ENCODE data around the gene CDC23. TPM values are rescaled to one million over a fixed set of nuclear protein-coding genes. Genes with fewer than 3 reads are reported as not detected.

The CDC23 gene
- total and polyA plus RNA-seq, 7 donors, result 7.2 to 15.0 (median 13.4) TPM

DNA sequence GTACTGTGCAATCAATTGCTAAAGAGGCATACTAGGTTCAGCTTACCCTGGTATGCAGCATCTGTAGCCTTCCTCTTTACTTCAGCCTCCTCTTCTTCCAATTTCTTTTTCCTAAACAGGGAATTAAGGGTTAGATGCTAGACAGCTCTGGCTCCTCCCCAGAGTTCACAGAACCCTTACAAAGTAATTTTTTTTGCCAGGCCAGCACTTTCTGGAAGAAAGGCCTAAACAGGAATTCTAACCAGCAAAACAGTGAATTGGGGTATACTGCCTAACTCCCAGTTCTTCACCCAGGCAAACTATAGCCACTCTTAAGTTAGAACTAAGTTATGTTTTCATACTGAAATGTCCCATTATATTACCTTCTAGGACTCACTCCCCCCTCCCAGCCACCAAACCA lies 42.8 kb downstream of the CDC23 start:
- no peak for DNase-seq
- Histone ChIP-seq H3K36me3 (ENCODE audit: insufficient read depth in 1 of 2, low read depth in 1 of 2) (peaks cover 26 to 100% of the 10 kb centered on the region in 2 donors), H3K27ac (no peak overlapping the region), H3K27me3 (ENCODE audit: insufficient read depth in 3 of 3, low read length in 2 of 3) (no peaks in the 10 kb centered on the region), H3K9me3 (no peaks in the 10 kb centered on the region), H3K4me3 (no peak overlapping the region), H3K4me1 (no peaks in the 10 kb centered on the region)
- TF ChIP-seq, protein P1, sequence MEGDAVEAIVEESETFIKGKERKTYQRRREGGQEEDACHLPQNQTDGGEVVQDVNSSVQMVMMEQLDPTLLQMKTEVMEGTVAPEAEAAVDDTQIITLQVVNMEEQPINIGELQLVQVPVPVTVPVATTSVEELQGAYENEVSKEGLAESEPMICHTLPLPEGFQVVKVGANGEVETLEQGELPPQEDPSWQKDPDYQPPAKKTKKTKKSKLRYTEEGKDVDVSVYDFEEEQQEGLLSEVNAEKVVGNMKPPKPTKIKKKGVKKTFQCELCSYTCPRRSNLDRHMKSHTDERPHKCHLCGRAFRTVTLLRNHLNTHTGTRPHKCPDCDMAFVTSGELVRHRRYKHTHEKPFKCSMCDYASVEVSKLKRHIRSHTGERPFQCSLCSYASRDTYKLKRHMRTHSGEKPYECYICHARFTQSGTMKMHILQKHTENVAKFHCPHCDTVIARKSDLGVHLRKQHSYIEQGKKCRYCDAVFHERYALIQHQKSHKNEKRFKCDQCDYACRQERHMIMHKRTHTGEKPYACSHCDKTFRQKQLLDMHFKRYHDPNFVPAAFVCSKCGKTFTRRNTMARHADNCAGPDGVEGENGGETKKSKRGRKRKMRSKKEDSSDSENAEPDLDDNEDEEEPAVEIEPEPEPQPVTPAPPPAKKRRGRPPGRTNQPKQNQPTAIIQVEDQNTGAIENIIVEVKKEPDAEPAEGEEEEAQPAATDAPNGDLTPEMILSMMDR (IDR thresholded peaks at IDR 0.05), result no peak
- intact Hi-C loops (cut with DNase I), result no loop called here
- no peak for ATAC-seq

DNA sequence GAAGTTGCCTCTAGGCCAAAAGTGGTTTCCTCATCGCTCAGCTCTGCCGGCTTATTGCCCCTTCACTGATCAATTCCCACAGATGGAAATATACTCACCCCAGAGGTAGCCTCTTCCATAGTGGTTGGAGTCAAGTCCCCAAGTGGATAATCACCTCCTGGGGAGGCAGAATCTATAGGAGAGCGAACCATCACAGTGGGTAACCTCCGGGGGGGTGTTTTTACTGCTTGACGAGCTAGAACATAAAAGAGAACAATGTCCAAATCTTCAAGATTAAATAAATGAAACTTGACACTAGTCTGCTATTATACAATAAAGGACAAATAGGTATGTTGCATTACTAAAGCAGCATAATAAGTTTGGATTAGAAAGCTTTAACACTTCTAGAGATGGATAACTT lies 44.0 kb downstream of the CDC23 start:
- no peak overlapping the region for H3K27ac ChIP-seq

DNA sequence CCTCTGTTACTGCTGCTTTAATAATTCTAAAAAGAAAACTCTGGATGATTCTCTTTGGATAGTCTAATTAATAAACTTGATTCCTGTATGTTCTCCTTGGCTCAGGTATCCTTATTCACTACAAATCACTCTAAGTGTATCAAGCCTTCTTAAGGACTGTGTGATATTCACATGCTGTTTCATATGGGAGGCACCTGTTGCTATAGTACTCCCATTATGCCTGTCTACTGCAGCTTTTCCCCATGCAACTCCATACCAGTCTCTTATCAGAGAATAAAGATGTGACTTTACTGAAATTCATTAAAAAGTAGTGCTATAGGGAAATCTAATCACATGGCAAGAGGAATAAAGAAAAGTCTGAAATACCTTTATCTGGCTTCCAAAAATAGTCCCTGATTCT lies 49.4 kb downstream of the CDC23 start:
- ATAC-seq (no peak), DNase-seq (no peak)
- Histone ChIP-seq H3K27ac (no peak overlapping the region), H3K4me1 (no peaks in the 10 kb centered on the region), H3K27me3 (ENCODE audit: insufficient read depth in 3 of 3, low read length in 2 of 3) (no peaks in the 10 kb centered on the region), H3K9me3 (no peaks in the 10 kb centered on the region), H3K36me3 (ENCODE audit: insufficient read depth in 1 of 2, low read depth in 1 of 2) (peaks cover 41 to 100% of the 10 kb centered on the region in 2 donors), H3K4me3 (no peak overlapping the region)
- intact Hi-C loops (cut with DNase I), result no loop called here
- TF ChIP-seq, protein P1 (IDR thresholded peaks at IDR 0.05), result no peak

More for the DNA sequence above, 44.0 kb downstream of the CDC23 start:
- WGBS, 3 donors, result 86 to 91% (median 89%) methylated on average over 5 of the region's 5 CpGs
- no peaks in the 10 kb centered on the region for H3K27me3 ChIP-seq (ENCODE audit: insufficient read depth in 3 of 3, low read length in 2 of 3)
- H3K4me3 ChIP-seq, result no peak overlapping the region
- DNase-seq, result no peak
- peaks cover 34 to 100% of the 10 kb centered on the region in 2 donors for H3K36me3 ChIP-seq (ENCODE audit: insufficient read depth in 1 of 2, low read depth in 1 of 2)
- no peak for ATAC-seq
- TF ChIP-seq, protein P1 (IDR thresholded peaks at IDR 0.05), result no peak
- H3K9me3 ChIP-seq, result no peaks in the 10 kb centered on the region
- intact Hi-C loops (cut with DNase I), result no loop called here
- H3K4me1 ChIP-seq, result no peaks in the 10 kb centered on the region

DNA sequence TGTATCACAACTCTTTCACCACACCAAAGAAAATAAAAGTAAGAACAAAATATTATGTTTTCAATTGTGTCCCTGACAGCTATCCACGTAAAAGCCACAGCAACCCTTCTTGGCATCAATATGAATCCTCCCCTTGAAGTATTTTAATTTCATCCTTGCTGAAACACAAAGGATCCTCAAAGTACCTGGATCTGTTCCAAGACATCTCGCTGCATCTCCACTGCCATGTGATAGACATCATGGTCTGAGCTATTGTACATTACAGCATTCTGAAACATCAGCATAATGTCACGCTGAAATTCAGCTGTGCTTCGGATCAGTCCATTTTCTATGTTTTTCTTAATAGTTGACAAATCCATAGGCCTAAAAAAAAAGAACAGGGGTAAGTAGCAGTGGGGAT lies 52.4 kb downstream of the CDC23 start:
- Histone ChIP-seq H3K4me1 (no peaks in the 10 kb centered on the region), H3K9me3 (no peaks in the 10 kb centered on the region), H3K4me3 (no peak overlapping the region), H3K27ac (no peak overlapping the region), H3K27me3 (ENCODE audit: insufficient read depth in 3 of 3, low read length in 2 of 3) (no peaks in the 10 kb centered on the region), H3K36me3 (ENCODE audit: insufficient read depth in 1 of 2, low read depth in 1 of 2) (peaks cover 38 to 98% of the 10 kb centered on the region in 2 donors)
- intact Hi-C loops (cut with DNase I), result no loop called here
- TF ChIP-seq, protein P1 (IDR thresholded peaks at IDR 0.05), result no peak
- ATAC-seq (no peak), DNase-seq (no peak)
- 89 to 93% (median 90%) methylated on average over 4 of the region's 4 CpGs for WGBS, 3 donors

DNA sequence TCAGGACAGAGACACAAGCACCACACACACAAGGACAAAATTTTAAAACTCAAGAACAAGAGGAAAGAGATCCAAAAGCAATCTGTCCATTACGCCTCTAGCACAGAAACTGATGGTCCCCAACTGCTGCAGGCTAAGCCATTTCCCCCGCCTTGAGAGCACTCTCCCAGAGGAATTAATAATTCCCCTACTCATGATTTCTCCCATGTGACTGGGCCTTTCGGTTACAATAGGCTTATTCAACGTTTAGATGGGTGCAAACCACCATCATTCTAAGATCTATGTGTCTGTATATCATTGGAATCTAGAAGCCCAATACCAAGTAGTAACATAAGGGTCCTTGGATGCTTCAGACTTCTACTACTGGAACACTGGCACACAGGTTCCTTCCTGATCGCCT lies 53.5 kb downstream of the CDC23 start:
- H3K4me1 ChIP-seq, result no peaks in the 10 kb centered on the region
- no peaks in the 10 kb centered on the region for H3K27me3 ChIP-seq (ENCODE audit: insufficient read depth in 3 of 3, low read length in 2 of 3)
- H3K9me3 ChIP-seq, result no peaks in the 10 kb centered on the region
- H3K4me3 ChIP-seq, result no peak overlapping the region
- no peak for DNase-seq
- TF ChIP-seq, protein P1 (IDR thresholded peaks at IDR 0.05), result no peak
- peaks cover 33 to 88% of the 10 kb centered on the region in 2 donors for H3K36me3 ChIP-seq (ENCODE audit: insufficient read depth in 1 of 2, low read depth in 1 of 2)
- ATAC-seq, result no peak
- WGBS, 3 donors, result 90 to 92% (median 91%) methylated on average over 5 of the region's 5 CpGs
- no peak overlapping the region for H3K27ac ChIP-seq
- intact Hi-C loops (cut with DNase I), result no loop called here

Measured in psoas muscle (tissue), 8 donors.